Spleen (tissue), 7 donors: ENCODE results near the gene VWA3B.

Experiments used
- CTCF ChIP-seq, 11 experiments: fragments of 200-600 bp in 7 of 11; fragments of 450-650 bp in 4 of 11; sonication (generic) in 4 of 11; IDR thresholded peaks in 8 of 11; conservative IDR thresholded peaks in 3 of 11; 1 replicate in 7 of 11; 2 replicates in 4 of 11; pipeline versions ENCODE4 v1.4.0 to v1.8.0; 2016 to 2021; ENCODE audit warnings: antibody characterized with exemption in 11 of 11, inconsistent platforms in 4 of 11, mild to moderate bottlenecking in 1 of 11
- POLR2AphosphoS5 ChIP-seq, 3 donors: sonication (generic); formaldehyde crosslinking; IDR thresholded peaks; one replicate each; pipeline ENCODE4 v1.5.1; 2017; ENCODE audit warnings: antibody characterized with exemption in 3 of 3
- donor health status: DM: no; HTN: no; CAD: no; lungs with moderate emphysema.
- donor health status: DM: no; HTN: no; CAD: no.
- donor health status: DM: no; HTN: no; CAD: no.

- TF ChIP-seq CTCF (IDR thresholded peaks at IDR 0.05 in 8 of 11, conservative IDR thresholded peaks at IDR 0.05 in 3 of 11): no peak
- TF ChIP-seq POLR2AphosphoS5 (IDR thresholded peaks at IDR 0.05): no peak
Observed at GRCh38 chr2:98314251-98314650, 227.3 kb downstream of the VWA3B start.
